GM13977 (cell line): ENCODE measurements around the gene ATP1A3.

Experiments
- DNase-seq: peaks from one replicate; pipeline ENCODE4 v3.0.0; 2012; ENCODE audit warnings: low spot score
- CTCF ChIP-seq: IDR thresholded peaks from 2 replicates; pipeline ENCODE4 v1.5.1; 2012; ENCODE audit warnings: mild to moderate bottlenecking, control low read depth; ENCODE audit not compliant: insufficient read depth; ENCODE audit errors: extremely low read depth, missing control alignments
- in situ Hi-C: fragments of 300-500 bp; cut with MboI; formaldehyde crosslinking; loops from one replicate; pipeline ENCODE4 v1.12.0; 2022; ENCODE audit warnings: low sequenced_read_pairs, low pct_unique_long_range_greater_than_20kb, mixed read lengths, inconsistent platforms; ENCODE audit not compliant: unreplicated experiment

ATP1A3 gene

DNA sequence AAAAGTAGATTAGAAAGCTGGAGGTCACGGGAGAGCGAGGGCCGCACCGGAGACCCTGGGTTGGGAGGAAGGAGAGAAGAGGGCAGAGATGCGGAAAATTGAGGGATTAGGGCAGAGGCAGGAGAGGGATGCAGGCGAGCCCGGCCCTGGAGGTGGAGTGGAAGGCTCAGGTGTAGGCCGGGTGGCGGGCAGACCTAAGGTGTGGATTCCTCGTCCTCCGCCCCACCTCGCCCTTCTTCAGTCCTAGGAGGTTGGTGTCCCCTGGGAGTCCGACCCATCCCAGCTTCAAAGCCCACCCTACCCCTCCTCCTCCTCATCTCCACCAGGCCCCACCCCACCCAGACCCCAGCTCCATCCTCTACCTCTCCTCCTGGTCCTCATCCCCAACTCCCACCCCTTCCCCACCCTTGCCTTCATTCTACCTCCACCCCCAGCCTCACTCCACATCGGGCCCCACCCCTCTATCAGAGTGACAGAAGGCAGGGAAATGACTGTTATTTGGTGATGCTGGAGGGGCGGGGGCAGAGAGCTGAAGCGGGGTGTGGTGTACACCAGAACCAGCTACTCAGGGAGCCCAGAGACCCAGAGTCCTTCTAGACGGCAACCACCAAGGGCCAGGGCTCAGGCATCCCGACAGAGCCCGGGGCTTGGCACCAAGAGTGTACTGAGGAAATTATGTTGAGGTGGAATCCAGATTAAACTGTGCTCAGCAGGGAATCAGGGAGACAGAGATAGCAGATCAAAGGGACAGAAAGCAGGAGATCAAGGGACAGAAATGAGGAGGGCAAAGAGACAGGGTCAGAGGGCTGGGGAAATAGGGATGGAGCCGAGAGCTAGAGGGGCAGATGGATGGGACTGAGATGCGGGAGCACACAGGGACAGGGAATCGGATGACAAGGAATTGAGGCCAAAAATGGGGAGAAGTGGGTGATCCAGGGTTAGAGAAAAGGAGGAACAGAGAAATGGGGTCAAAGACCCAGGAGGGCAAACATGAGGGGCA is 72.2 kb downstream of the ATP1A3 start:
- in situ Hi-C loops = no loop called here
- no peak for DNase-seq
- TF ChIP-seq CTCF = no peak

DNA sequence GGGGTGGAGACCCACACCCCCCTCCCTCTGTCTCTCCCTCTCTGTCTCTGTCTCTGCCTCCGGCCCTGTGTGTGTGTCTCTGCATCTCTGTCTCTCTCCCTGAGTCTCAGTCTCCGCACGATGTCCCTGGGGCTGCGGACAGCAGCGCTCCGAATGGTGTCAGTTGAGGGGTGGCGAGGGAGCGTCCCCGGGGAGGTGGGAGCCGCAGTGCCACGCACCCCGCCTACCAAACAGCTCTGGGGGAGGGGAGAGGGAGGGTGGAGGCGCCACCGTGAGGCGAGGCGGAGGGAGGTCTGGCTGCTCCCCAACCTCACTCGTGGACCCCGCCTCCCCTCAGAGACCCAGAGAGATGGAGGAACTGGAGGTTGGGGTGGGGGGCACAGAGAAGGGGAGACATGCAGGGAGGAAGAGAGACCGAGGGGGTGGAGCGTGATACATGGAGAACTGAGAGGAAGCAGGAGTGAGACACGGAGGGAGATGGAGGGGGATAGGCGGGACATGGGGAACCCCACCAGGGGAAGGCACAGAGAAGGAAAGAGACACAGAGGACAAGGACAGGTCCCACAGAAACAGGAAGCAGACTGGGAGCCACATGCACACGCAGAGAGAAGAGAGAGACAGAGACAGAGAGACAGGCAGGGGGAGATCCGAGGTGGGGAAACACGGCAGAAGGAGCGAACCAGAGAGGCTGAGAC is 73.0 kb downstream of the ATP1A3 start:
- in situ Hi-C loops = no loop called here
- TF ChIP-seq CTCF = peak; percentile 17
- DNase-seq = no peak

- no peak for TF ChIP-seq CTCF
- in situ Hi-C loops = no loop called here
- no peak for DNase-seq
These were observed 73.9 kb downstream of the ATP1A3 start for GRCh38 chr19:41919948-41920712.

DNA sequence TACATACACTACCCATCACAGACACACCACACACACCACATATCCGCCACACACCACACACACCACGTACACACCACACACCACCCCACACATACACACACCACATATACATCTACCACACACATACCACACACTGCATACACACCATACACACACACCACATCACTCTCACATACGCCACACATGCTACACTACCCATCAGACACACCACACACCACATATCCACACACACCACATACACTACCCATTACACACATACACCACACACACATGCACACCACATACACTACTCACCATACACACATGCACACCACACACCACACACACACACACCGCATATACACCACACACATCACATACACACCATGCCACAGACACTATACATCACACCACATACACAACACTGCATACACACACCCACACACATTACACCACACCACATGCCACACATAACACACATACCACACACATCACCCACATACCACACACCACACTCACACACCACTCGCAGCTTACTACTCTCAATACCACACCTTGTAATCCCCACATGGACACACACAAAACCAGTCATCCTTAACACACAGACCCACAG is 75.3 kb downstream of the ATP1A3 start:
- DNase-seq = no peak
- in situ Hi-C loops = no loop called here
- no peak for TF ChIP-seq CTCF

DNA sequence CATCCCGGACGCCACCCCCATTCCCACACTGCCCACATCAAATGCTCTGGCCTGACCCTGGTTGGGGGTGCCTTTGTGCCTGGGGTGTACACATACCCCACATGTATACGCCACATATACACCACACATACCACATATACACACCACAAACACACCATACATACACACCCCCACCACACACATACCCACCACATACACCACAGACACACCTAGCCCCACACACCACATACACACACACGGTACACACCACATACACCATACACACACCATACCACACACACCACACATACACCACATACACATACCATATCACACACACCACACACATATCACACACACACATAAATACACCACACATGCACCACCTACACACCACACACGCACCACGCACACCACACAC is 75.9 kb downstream of the ATP1A3 start:
- DNase-seq = no peak
- TF ChIP-seq CTCF = no peak
- in situ Hi-C loops = no loop called here

DNA sequence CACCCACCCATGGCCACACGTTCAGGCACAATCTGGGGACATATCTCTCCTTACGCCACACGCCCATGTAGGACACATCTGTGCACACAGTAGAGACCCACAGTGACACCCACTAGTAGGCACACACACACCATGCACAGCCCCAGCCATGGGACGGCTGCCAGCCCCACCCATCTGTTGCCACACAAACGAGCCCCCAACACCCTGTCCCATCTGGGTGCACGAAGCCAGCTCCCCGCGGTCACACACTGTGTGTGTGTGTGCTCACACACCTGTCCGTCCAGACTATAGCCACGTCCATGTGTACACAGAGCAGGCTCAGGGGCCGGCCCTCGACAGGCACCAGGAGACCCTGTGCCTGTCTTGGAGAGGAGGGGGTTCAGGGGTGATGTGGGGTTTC is 76.4 kb downstream of the ATP1A3 start:
- no peak for DNase-seq
- TF ChIP-seq CTCF = no peak
- in situ Hi-C loops = no loop called here
